IMR-90 (cell line): Measurements from ENCODE around the gene ZDHHC3. TPM values are rescaled to one million over a fixed set of nuclear protein-coding genes. Genes with fewer than 3 reads are reported as not detected.

ENCODE experiments used
- ATAC-seq: fragments of 200-7000 bp; cut with Tn5 transposase; 2 replicates; pipeline ENCODE4 v1.9.1; 2020; ENCODE audit warnings: low read depth, mild to moderate bottlenecking, moderate library complexity
- BruUV-seq: library from RNA; stranded (reverse); fragments of 400-500 nt; replicated peaks from 2 replicates; lab custom pipeline; 2021; lab: Mats Ljungman, UMichigan
- CTCF ChIA-PET: fragments of 300-600 bp; formaldehyde crosslinking; extraction: SDS; loops from one replicate; lab custom pipeline; 2021; ENCODE audit warnings: antibody characterized with exemption; lab: Yijun Ruan, JAX
- POLR2A ChIA-PET: fragments of 300-600 bp; sonication (Branson Sonifier 250); formaldehyde crosslinking; loops from one replicate; lab custom pipeline; 2022; ENCODE audit warnings: antibody characterized with exemption; ENCODE audit not compliant: unreplicated experiment; lab: Charles Lee
- DNase-seq: peaks from one replicate; pipeline ENCODE4 v3.0.0; 2013
- H2AFZ ChIP-seq: replicated peaks from 2 replicates; pipeline ENCODE3; 2013; ENCODE audit warnings: low read length, mild to moderate bottlenecking; ENCODE audit not compliant: poor library complexity
- H2AK5ac ChIP-seq: 2 replicates; pipeline ENCODE4 v1.6.1; 2013; ENCODE audit warnings: low read depth, low read length, inconsistent platforms
- H2AK9ac ChIP-seq: replicated peaks from 2 replicates; pipeline ENCODE3; 2013; ENCODE audit warnings: mild to moderate bottlenecking, low read depth, low read length, moderate library complexity; ENCODE audit not compliant: poor library complexity
- H2BK120ac ChIP-seq: 2 replicates; pipeline ENCODE4 v1.6.1; 2013; ENCODE audit warnings: low read depth, low read length, inconsistent platforms
- H2BK15ac ChIP-seq: 3 replicates; pipeline ENCODE4 v1.6.1; 2013; ENCODE audit warnings: low read depth, low read length, inconsistent platforms
- H2BK20ac ChIP-seq: 2 replicates; pipeline ENCODE4 v1.6.1; 2013; ENCODE audit warnings: low read depth, mild to moderate bottlenecking, inconsistent platforms, low read length, moderate library complexity
- H2BK5ac ChIP-seq: 2 replicates; pipeline ENCODE4 v1.6.1; 2013; ENCODE audit warnings: mild to moderate bottlenecking, low read depth, low read length, inconsistent platforms; ENCODE audit not compliant: poor library complexity, severe bottlenecking
- H3K14ac ChIP-seq: replicated peaks from 2 replicates; pipeline ENCODE4 v1.6.1; 2013; ENCODE audit warnings: low read depth, low read length, inconsistent platforms
- H3K18ac ChIP-seq: 2 replicates; pipeline ENCODE4 v1.6.1; 2013; ENCODE audit warnings: low read depth, low read length, control low read depth
- H3K23ac ChIP-seq: 2 replicates; pipeline ENCODE4 v1.6.1; 2013; ENCODE audit warnings: low read depth, low read length, inconsistent platforms
- H3K27ac ChIP-seq: 2 replicates; pipeline ENCODE4 v1.5.1; 2013; ENCODE audit warnings: mild to moderate bottlenecking, control low read depth, low read length; ENCODE audit not compliant: insufficient read depth
- H3K27me3 ChIP-seq: 2 replicates; pipeline ENCODE4 v1.6.1; 2013; ENCODE audit warnings: low read length; ENCODE audit not compliant: control insufficient read depth, insufficient read depth
- H3K36me3 ChIP-seq: 2 replicates; pipeline ENCODE4 v1.6.1; 2013; ENCODE audit warnings: low read length, mixed read lengths; ENCODE audit not compliant: control insufficient read depth, insufficient read depth
- H3K4ac ChIP-seq: 2 replicates; pipeline ENCODE4 v1.6.1; 2013; ENCODE audit warnings: low read depth, low read length, inconsistent platforms
- H3K4me1 ChIP-seq: 2 replicates; pipeline ENCODE4 v1.6.1; 2013; ENCODE audit warnings: low read length, mixed read lengths; ENCODE audit not compliant: control insufficient read depth, insufficient read depth
- H3K4me2 ChIP-seq: 2 replicates; pipeline ENCODE4 v1.6.1; 2013; ENCODE audit warnings: low read depth, mild to moderate bottlenecking, control low read depth, low read length, moderate library complexity
- H3K4me3 ChIP-seq: 2 replicates; pipeline ENCODE4 v1.5.1; 2013; ENCODE audit warnings: low read depth, mild to moderate bottlenecking, control low read depth, low read length, moderate library complexity; ENCODE audit not compliant: insufficient read depth
- H3K56ac ChIP-seq: 2 replicates; pipeline ENCODE4 v1.6.1; 2013; ENCODE audit warnings: low read length, inconsistent platforms; ENCODE audit not compliant: insufficient read depth; ENCODE audit errors: extremely low read depth
- H3K79me1 ChIP-seq, 2 experiments: 2 replicates each; pipeline ENCODE4 v1.6.1; 2013; ENCODE audit warnings: low read length in 2 of 2, inconsistent platforms in 1 of 2, low read depth in 1 of 2
- H3K9ac ChIP-seq: 2 replicates; pipeline ENCODE4 v1.6.1; 2013; ENCODE audit warnings: low read depth, low read length, control low read depth
- H3K9me1 ChIP-seq: 2 replicates; pipeline ENCODE4 v1.6.1; 2013; ENCODE audit warnings: low read length, inconsistent platforms; ENCODE audit not compliant: insufficient read depth
- H3K9me3 ChIP-seq: 2 replicates; pipeline ENCODE4 v1.6.1; 2013; ENCODE audit warnings: low read length; ENCODE audit not compliant: control insufficient read depth, insufficient read depth
- H4K20me1 ChIP-seq: 2 replicates; pipeline ENCODE4 v1.6.1; 2013; ENCODE audit warnings: low read length, inconsistent platforms; ENCODE audit not compliant: insufficient read depth
- H4K5ac ChIP-seq: 2 replicates; pipeline ENCODE4 v1.6.1; 2013; ENCODE audit warnings: mild to moderate bottlenecking, low read depth, low read length, control low read depth
- H4K8ac ChIP-seq, 2 experiments: 2 replicates each; pipeline ENCODE4 v1.6.1; 2013; ENCODE audit warnings: low read depth in 2 of 2, low read length in 2 of 2, control low read depth in 1 of 2, inconsistent platforms in 1 of 2
- H4K91ac ChIP-seq: 2 replicates; pipeline ENCODE4 v1.6.1; 2013; ENCODE audit warnings: low read depth, low read length, inconsistent platforms; ENCODE audit not compliant: insufficient read depth
- BHLHE40 ChIP-seq: fragments of 150-350 bp; IDR thresholded peaks from 2 replicates; pipeline ENCODE4 v1.6.1; 2016; ENCODE audit warnings: mild to moderate bottlenecking, low read depth, low read length
- CEBPB ChIP-seq: IDR thresholded peaks from 2 replicates; pipeline ENCODE4 v1.6.1; 2012; ENCODE audit warnings: low read depth, low read length, improper control_type of control experiment
- FOS ChIP-seq: fragments of 150-350 bp; IDR thresholded peaks from 2 replicates; pipeline ENCODE4 v1.6.1; 2016; ENCODE audit warnings: low read depth, low read length
- MAFK ChIP-seq: IDR thresholded peaks from 2 replicates; pipeline ENCODE4 v1.6.1; 2012; ENCODE audit warnings: low read depth, low read length, improper control_type of control experiment
- RAD21 ChIP-seq: IDR thresholded peaks from 2 replicates; pipeline ENCODE4 v1.6.1; 2012; ENCODE audit warnings: low read length, improper control_type of control experiment
- WGBS, 2 experiments: methylation state at CpG; one replicate each; pipeline versions ENCODE4 v1.1.5 to v1.1.7; 2013; ENCODE audit warnings: missing lambda C conversion rate in 2 of 2; ENCODE audit not compliant: insufficient read length in 1 of 2; ENCODE audit errors: extremely low coverage in 2 of 2; 5-methylcytosine and 5-hydroxymethylcytosine counted together
- dilution Hi-C: fragments of 300-500 bp; cut with HindIII; formaldehyde crosslinking; loops from one replicate; pipeline ENCODE4 v1.14.3; 2018; ENCODE audit warnings: low sequenced_read_pairs; ENCODE audit not compliant: unreplicated experiment
- in situ Hi-C: fragments of 300-500 bp; cut with MboI; formaldehyde crosslinking; loops from 3 replicates; pipeline ENCODE4 v1.14.3; 2019; ENCODE audit warnings: low sequenced_read_pairs, inconsistent platforms, mixed read lengths
- intact Hi-C: fragments of 100-400 bp; cut with micrococcal nuclease; formaldehyde crosslinking; loops from 2 replicates; pipeline ENCODE4 v1.10.0; 2022
- polyA plus RNA-seq, 3 experiments: library from polyadenylated mRNA; depleted of rRNA; stranded (reverse); fragments of >200 nt; gene quantifications; 2 replicates each; pipeline ENCODE4 v1.2.3, GENCODE V29; 2012; ENCODE audit warnings: low replicate concordance in 1 of 3
- total RNA-seq: library from RNA; depleted of rRNA; stranded (reverse); fragments of >200 nt; gene quantifications from 2 replicates; pipeline ENCODE4 v1.2.3, GENCODE V29; 2012

Gene ZDHHC3
- total and polyA plus RNA-seq, 2 of the 4 experiments (the other 2 are of a cell fraction), result 57.7 to 59.6 TPM

DNA sequence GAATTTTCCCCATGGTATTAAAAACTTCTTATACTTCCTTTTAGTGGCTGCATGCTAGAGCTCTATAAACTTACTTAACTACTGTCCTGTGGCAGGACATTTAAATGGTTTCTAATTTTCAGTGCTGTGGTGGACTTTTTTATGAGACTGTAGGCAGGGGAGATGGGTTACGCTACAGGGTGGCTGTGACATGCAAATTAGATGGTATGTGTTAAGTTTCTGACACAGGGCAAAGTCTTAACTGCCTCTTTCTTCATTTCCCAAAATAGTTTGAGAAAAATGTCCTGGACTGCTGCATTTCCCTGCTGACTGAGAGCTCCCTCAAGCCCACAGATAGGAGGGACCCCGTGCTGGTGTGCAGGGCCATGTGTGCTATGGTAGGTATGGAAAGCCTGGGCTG, 79.5 kb downstream of the ZDHHC3 start:
- H2BK20ac ChIP-seq, result no peak overlapping the region
- H3K9me3 ChIP-seq, result no peaks in the 10 kb centered on the region
- H3K56ac ChIP-seq, result no peak overlapping the region
- no peak overlapping the region for H2BK5ac ChIP-seq
- no peak overlapping the region for H3K4ac ChIP-seq
- H3K9me1 ChIP-seq, result peaks cover 10% of the 10 kb centered on the region; the same call in 1 of the 2 replicates
- dilution Hi-C loops, result no loop called here
- H4K5ac ChIP-seq, result no peak overlapping the region
- intact Hi-C loops, result no loop called here
- ATAC-seq (no peak), DNase-seq (no peak)
- H3K36me3 ChIP-seq, result no peaks in the 10 kb centered on the region
- H4K8ac ChIP-seq, result no peak overlapping the region
- no TSS peak for BruUV-seq
- peaks cover 0 to 4% of the 10 kb centered on the region in 2 experiments; a peak in 1 of 4 replicates for H3K79me1 ChIP-seq
- in situ Hi-C loops, result loop anchor here (25.0 kb wide), 1 partner anchor 559 kb away; the partner anchor contains the start of gene TCAIM
- no peak overlapping the region for H3K27ac ChIP-seq
- WGBS, 2 experiments, result no CpG with 5 or more reads among the region's 2 CpGs
- H3K4me1 ChIP-seq, result peaks cover 10% of the 10 kb centered on the region
- H4K20me1 ChIP-seq, result no peaks in the 10 kb centered on the region
- H3K14ac ChIP-seq, result no peak overlapping the region
- no peak overlapping the region for H2AK9ac ChIP-seq
- TF ChIP-seq CEBPB (no peak), RAD21 (no peak), FOS (no peak), MAFK (no peak), BHLHE40 (no peak)
- no peak overlapping the region for H4K91ac ChIP-seq
- no peak overlapping the region for H3K4me3 ChIP-seq
- H3K9ac ChIP-seq, result no peak overlapping the region
- ChIA-PET CTCF (no interaction called here), POLR2A (no interaction called here)
- H2BK15ac ChIP-seq, result no peak overlapping the region
- H3K4me2 ChIP-seq, result no peak overlapping the region
- no peak overlapping the region for H3K18ac ChIP-seq
- no peak overlapping the region for H3K23ac ChIP-seq
- no peak overlapping the region for H2AK5ac ChIP-seq
- peaks cover 9% of the 10 kb centered on the region; the same call in 1 of the 2 replicates for H3K27me3 ChIP-seq
- H2AFZ ChIP-seq, result no peak overlapping the region
- no peak overlapping the region for H2BK120ac ChIP-seq
